GM18511 (cell line): ENCODE data around the gene MRPS34.
"Not testable (repeated sequence)": the region's sequence is repeated elsewhere in the genome, so short reads cannot be mapped to it uniquely, and the experiment has no call there.

Experiments
- ATAC-seq: cut with Tn5 transposase; IDR thresholded peaks from one replicate; pipeline ENCODE4 v1.9.1; 2021; ENCODE audit warnings: mild to moderate bottlenecking, moderate library complexity; ENCODE audit not compliant: unreplicated experiment

The MRPS34 gene

DNA sequence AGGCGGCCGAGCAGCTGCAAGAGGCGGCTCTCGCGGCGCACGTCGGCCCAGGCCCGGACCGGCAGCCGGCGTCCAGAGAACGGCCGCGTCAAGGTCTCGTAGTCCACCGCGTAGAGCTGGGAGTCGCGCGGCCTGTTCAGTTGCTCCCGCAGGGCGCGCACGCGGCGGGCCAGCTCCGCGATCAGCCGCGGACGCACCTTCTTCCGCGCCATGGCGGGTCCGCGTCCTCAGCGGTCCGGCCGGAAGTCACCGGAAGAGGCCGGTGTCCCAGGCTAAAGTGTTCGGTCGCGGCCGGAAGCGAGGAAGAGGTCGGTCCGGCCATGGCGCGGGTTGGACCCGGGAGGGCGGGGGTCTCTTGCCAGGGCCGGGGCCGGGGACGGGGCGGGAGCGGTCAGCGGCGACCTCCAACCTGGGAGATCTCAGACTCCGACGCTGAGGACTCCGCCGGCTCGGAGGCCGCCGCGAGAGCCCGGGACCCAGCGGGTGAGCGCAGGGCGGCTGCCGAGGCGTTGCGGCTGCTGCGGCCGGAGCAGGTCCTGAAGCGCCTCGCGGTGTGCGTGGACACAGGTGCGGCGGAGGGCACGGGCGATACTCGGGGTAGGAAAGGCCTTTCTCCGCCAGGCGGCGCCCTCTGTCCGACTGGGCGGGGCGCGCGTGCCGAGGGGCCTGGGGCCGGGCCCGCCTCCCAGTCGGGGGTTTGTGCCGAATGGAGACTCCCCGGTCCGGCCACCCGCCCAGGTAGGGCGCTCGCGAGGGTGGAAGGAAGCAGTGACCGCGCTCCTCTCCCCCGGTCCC, at the start of gene MRPS34:
Gene MRPS34 (minus strand): TSS at position 227 of the 795 bp plus-strand sequence. CDS start 15 bp downstream, at position 212.
- ATAC-seq, result peak; percentile 56

DNA sequence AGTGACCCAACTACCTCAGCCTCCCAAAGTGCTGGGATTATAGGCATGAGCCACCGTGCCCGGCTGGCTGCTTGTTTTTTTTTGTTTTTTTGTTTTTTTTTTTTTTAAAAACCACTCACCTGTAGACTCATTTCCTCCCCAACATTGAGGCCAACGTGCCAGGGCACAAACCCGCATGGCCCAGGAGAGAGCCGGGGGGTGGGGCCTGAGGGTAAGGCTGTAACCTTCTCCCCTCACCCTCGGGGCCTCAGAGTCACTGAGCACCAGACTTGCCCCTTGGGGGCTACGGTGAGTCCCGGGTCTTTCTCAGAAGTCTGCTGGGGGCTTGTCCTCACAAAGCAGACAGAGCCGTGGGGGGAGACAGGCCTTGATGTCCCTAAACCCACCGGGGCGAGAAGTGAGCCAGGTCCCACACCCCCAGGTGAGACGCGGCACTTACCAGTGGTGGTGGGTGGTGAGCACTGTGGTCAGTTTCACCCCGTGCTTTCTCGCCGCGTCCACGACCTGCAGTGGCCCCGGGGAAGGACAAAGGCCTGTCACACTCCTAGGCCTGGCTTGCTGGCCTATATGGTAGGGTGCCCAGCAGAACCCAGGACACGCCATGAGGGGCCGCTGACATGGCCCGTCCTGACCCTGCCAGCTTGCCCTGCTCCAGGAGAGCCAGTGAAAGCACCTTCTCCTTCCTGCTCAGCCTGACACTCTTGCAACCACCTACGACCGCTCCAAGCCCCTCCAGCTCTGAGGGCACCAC, 49.1 kb upstream of the MRPS34 start:
- no peak for ATAC-seq

DNA sequence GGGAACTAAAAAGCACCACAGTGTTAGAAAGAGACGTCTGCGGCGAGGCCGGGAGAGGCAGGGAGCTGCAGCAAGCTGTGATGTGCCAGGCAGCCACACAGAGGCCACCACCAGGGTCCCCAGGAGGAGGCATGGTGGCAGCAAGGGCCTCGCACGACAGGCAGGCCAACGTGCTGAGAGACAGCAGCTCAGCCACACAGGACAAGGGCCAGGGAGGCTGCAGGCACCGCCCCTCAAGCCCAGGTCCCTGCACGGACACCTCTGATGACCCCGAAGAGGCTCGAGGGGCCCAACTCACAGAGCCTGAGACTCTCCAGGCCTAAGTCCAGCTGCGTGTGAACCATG, 48.0 kb upstream of the MRPS34 start:
- ATAC-seq, result no peak

DNA sequence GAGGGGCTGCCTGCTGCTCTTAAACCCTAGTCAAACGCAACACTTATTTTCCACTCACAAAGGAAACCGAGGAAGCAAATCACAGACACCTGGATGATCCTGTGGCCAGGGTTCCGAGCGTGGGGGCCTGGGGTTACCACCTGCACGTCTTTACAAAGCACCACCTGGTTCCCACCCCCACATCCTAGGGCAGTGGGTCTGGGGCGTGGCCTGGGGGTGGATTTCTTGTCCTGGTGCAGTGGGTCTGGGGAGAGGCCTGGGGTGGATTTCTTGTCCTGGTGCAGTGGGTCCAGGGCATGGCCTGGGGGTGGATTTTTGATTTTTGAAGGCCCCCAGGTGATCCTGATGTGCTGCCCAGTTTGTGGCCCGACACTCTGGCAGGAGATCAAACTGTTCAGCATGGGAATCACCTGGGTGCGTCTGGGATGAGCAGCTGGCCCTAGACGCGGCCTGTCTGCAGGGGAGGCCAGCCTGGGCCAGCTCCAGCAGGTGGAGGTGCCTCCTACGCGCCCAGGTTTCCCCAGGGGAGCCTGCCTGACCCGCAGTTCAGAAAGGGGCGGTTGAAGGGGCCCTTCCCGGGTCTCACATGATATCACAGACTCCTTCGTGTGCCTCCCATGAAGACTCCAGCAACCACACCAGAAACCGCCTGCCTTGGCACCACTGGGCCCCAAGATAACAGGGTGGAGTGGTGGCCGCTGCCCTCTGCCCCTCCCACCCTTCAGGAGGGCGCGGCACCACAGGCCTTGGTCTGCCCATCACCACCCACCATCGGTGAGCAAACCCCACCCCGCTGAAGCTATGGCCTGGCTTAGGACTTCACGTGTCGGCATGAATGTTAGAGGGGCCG, 47.4 kb upstream of the MRPS34 start:
- ATAC-seq, result no peak

DNA sequence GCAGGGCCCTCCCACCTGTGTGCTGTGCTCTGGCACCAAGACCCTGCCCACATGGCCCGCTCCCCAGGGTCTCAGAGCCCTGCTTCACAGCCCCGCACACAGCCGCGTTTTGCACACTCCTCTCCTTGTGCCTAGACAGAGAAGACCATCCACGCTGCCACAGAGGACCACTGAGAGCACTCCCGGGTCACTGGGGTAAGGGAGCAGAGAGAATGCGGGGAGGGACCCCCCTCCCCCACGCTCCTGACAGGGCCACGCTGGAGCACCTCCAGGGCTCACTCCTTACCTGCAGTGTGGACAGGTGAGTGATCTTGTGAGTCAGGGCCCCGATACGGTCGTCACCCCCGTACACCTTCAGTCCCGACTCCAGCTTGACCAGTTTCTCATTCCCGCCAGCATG, 46.7 kb upstream of the MRPS34 start:
- no peak for ATAC-seq

DNA sequence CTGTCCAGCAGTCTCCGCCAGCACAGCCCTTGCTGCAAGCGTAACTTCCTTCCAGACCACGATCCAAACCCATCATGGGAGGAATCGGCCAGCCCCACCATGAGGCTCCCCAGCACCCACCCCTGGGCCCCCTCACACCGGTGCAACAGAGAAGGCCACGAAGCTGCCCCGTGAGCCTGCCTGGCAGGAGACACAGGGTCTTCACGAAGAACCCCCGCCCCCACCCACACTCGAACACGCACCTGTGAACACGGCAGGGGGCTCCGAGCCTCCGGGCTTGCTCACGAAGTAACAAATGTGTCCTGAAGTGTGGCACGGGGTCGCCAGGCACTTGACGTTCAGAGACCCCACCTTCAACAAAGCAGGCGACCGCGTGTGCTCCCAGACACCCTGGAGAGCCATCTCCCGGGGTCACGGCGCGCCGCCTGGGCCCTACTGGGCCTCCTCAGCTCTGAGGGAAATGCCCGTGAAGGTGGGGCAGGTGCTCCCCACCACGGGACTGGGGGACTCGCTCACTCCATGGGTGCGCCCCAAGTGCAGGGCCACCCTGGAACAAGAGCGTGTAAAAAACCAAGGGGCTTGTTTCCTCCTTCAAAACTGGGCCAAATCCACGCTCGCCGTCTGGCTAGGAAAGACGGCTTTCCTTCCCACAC, 46.1 kb upstream of the MRPS34 start:
- ATAC-seq, result no peak

DNA sequence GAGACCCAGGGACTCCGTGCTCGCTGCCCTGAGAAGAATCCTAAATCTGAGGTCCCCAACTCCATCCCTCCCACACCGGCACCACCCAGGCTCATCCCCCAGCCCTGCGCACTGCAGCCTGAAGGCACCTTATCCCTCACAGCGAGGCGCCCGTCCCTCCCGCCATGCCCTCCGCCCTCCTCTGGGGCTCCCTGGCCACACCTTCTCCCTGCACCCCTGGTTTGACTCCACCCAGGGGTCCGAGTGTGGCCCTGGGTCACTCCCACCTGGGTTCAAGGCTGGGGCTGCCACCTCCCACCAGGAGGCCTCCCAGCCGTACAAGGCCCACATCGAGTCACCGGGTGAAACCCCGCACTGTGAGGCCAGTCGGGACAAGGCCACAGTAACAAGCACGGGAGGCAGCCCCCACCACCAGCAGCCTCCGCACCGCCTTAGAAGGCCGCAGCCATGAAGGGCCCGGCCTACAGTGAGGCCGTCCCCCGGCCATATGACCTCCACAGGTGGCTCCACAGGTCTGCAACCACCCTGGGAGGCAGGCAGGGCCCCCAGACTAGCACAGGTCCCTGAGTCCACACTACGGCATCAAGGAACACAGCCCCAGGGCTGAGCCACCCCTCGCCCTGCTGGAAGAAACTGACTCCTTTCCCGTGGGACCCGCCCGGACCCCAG, 45.4 kb upstream of the MRPS34 start:
- no peak for ATAC-seq

DNA sequence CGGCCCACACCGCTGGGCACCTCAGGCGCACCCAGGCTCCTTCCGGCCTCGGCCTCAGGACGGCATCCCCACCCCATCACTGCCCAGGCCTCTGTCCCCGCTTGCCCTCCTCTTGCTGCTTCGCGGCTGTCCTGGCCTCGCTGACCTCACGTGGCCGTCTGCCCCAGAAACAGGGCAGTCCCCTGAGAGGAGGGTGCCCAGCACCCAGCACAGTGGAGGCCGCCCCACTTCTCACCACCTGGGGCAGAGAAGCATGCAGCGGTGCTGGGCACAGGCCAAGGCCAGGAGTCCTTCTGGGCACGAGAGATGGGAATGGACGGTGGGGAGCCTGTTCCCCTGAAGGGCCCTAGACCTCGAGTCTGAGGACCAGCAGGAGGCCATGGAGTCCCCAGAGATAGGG, 44.8 kb upstream of the MRPS34 start:
- no peak for ATAC-seq

DNA sequence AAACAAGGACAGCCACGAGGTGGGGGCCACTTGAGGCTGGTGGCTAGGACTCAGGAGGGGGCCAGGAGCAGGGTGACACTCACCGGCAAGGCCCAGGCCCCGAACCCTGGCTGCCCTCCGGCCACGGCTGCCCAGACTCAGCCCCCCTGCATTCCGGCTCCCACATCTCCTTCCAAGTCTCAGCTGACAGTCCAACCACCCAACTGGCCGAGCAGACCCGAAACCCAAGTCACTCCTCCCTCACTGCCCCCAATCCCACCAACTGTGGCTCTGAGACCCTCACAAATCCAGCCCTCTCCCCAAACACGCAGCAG, 44.3 kb upstream of the MRPS34 start:
- no peak for ATAC-seq

DNA sequence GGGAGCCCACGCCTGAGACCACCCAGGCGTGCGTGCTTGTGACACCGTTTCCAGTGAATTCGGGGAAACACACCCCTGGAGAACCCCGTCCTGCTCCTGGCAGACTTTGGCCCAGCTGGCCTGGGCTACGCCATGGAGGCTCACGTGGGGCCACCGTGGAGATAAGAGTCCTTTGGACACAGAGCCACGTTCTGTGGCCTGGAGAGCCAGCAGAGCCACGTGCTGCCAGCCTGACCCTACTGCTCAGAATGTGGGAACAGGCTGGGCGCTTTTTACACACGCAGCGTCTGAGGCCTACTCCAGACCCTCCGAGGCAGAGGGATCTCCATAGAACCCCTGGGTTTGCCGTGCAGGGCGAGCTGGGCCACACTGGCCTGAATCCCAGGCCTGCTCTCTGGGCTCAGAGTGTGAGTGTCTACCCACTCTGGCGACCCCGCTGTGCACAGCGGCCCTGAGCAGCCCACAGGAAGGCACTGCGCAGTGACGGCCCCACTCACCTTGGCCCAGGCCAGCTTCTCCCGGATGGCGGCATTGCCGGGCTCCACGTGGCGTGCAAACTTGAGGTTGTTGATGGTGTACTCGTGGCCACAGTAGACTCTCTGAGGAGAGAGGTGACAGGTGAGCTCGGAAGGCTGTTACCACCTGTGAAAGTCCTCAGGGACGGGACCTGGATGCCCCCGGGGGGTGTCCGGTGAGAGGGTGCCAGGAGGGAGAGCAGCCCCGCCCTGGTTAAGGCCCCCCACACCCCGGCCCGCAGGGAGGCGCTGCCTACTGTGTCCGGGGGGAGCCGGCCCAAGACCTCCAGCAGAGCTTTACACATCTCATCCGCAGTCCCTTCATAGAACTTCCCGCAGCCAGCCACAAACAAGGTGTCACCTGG, 43.7 kb upstream of the MRPS34 start:
- ATAC-seq, result no peak

DNA sequence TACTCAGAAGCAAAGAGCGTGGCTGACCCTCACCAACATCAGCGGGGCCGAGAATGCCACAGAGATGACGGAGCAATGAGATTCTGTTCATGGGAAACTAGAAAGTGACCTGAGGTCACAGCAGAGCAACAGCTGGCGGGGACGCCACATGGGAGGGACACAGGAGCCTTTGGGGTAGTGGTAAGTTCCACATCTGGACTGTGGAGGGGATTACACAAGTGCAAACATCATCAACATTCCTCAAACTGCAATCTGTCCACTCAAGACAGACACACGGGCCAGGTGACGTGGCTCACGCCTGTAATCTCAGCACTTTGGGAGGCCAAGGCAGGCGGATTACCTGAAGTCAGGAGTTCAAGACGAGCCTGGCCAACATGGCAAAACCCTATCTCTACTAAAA, 42.5 kb upstream of the MRPS34 start:
- ATAC-seq, result no peak

DNA sequence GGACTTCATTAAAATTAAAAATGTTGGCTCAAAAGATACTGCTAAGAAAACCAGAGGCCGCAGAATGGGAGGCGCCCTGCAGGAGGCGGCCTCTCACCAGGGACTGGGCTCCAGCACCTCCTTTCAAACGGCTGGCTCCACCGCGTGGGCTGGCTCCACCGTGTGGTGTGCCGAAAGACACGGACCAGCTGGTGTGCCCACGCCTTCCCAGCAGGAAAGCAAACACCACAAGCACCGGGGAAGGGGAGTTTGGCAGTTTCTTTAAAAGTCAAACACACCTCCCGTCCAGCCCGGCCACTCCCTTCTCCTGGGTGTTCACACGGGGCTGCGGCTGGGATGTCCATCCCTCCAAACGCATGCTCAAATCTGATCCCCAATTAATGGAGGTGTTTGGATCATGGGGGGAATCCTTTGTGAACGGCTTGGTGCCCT, 39.8 kb upstream of the MRPS34 start:
- ATAC-seq, result no peak

DNA sequence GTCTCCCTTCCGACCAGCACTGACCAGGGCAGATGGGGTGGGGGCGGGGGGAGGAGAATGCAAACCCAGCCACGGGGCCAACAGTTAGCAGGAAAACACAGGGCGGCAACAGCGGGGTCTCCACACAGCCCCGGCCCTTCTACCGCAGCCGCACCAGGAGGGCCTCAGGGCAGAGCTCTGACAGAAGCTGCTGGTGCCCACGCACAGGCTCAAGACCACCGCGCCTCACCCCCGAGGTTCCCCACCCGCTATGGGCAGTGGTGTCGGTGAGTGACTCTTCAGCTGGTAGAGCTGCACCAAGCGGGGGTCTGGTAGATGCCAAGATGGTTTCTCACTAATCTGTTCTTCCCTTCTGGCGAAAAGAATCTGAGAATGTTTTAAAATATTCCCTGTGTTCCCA, 37.6 kb upstream of the MRPS34 start:
- ATAC-seq, result no peak

DNA sequence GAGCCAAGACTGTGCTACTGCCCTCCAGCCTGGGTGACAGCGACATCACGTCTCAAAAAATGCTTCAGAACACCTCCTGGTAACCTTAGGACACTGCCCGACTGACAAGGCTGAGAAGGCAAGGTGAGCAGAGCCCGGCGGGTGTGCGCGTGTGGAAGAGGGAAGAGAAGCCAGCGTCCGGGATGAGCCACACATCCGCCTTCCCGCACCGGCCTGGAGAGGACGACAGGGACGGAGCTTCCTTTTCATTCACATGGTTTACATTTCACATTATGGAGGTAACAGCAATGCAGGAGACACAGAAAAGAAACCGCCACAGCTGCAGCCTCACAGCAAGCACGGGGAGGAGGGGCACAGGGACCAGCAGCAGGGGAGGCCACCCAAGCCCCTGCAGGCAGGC, 37.2 kb upstream of the MRPS34 start:
- ATAC-seq, result no peak

DNA sequence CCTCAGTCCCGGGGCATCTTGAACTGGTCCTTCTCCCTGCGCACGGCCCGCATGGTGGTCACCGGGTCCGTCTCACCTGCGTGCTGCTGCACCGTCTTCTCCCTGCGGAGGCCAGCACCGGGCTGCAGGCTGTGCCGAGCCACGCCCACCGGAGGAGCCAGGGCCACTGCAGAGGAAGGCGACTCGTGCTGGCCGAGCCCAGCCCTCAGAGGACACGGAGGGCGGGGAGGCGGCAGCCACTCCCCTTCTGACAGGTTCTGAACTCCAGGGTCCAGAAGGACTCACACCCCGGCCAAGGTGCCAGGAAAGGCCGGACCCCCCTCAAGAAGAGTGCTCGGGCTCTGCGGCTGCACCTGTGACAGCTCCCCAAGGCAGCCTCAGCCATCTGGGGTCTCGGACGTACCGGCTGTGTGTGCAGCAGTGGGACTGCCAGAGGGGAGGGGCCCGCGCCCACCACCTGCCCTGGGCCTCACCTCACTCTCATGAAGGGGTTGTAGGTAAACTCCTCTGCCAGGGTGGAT, 36.4 kb upstream of the MRPS34 start:
- no peak for ATAC-seq

DNA sequence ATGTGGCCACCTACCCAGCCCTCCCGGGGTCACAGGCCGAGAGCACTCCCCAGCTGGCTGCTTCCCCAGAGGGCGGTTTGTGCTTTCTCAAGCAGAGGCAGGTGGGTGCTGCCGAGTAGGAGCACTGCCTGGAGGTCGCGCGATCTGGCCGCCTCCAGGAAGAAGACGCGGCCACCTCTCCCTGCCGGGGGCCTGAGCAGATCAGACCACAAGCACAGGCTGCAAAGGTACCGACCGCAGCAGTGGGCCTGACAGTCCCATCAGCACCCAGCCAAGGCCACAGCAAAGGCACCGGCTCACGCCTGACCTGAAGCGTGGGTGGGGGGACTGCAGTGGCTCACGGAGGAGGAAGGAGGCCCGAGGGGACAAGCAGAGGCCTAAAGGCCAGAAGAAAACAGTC, 35.8 kb upstream of the MRPS34 start:
- no peak for ATAC-seq

DNA sequence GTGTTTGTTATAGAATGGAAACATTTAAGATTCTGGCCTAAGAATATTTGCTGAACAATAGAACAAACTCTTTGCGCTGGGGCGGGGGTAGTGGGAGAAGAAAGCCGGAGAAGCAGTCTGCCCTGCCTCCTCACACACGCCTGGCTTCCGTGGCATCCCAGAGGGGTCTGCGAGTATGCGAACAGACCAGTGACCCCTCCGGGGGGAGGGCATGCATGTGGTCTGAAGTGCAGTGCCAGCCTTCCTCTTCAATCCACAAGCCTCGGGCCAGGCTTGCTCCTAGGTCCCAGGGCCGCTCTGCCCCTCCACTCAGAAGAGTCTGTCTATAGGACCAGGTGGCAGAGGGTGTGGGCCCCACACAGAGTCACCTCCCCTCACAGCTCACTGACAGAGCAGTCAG, 34.7 kb upstream of the MRPS34 start:
- ATAC-seq, result no peak

DNA sequence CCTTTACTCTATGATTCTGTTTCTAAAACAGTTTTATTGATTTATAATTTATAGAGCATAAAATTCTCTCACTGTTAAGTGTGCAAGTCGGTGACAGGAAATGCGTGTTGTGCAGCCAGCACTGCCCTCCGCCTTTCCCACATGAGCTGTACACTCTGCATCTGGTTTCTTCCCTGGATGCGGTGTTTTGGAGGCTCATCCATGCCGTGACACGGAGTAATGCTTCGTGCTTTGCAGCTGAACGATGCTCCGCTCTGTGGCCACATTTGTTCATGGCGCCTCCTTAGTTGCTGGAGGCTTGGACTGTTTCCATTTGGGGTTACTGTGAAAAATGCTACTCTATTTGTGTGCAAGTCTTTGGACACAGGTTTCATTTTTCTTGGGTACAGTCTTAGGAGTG, 27.8 kb upstream of the MRPS34 start:
- ATAC-seq, result no peak

DNA sequence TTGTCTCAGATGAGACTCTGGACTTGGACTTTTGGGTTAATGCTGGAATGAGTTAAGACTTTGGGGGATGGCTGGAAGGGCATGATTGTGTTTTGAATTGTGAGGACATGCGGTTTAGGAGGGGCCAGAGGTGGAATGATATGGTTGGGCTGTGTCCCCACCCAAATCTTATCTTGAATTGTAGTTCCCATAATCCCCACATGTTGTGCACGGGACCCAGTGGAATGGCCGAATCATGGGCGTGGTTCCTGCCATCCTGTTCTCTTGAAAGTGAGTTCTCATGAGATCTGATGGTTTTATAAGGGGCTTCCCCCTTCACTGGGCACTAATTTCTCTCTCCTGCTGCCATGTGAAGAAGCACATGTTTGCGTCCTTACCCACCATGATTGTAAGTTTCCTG, 26.3 kb upstream of the MRPS34 start:
- not testable (repeated sequence) for ATAC-seq
